ENCODE measurements around the gene ANKRD34A. TPM values are rescaled to one million over a fixed set of nuclear protein-coding genes. Genes with fewer than 3 reads are reported as not detected.
A peak's percentile ranks its signal among the peaks of the same experiment; 100 is the strongest.

ANKRD34A gene
- total RNA-seq, 1 donor, result 0.99 TPM

DNA sequence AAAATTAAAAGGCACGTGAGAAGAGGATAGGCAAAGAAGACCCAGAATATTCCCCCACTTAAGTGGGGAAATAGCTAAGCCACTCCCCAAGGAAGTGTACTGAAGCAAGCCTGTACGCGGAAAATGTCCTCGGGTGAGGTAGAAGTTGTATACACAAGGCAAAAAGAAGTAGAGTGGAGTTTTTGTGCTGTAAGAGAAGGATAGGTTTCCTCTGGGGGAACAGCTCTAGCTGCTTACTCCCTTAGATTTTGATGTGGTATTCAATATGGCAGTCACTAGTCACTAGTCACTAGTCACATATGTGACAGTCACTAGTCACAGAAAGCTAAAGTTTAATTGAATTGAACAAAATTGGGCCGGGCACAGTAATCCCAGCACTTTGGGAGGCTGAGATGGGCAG is 24.4 kb upstream of the ANKRD34A start:
- TF ChIP-seq CTCF (IDR thresholded peaks at IDR 0.05; ENCODE audit: insufficient read depth, low read length), result no peak
- DNase-seq (ENCODE audit: low read depth), result no peak
- no peak overlapping the region for H3K4me3 ChIP-seq (ENCODE audit: low read depth, low read length)

DNA sequence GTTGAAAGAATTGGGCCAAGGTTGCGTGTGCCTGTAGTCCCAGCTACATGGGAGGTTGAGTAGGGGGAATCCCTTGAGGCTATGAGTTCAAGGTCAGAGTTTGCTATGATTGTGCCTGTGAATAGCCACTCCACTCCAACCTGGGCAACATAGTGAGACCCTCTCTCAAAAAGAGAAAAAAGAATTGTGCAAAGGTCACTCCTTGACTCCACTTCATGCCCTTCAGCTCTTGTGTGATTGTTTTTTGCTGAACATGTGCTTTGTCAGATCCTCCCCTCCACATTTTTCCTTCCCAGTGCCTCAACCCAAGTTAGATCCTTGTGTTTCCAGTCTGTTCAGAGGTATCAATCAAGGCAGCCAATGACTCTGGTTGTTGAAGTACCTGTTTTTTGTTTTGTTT is 23.6 kb upstream of the ANKRD34A start:
- DNase-seq (ENCODE audit: low read depth), result no peak
- TF ChIP-seq CTCF (IDR thresholded peaks at IDR 0.05; ENCODE audit: insufficient read depth, low read length), result no peak

DNA sequence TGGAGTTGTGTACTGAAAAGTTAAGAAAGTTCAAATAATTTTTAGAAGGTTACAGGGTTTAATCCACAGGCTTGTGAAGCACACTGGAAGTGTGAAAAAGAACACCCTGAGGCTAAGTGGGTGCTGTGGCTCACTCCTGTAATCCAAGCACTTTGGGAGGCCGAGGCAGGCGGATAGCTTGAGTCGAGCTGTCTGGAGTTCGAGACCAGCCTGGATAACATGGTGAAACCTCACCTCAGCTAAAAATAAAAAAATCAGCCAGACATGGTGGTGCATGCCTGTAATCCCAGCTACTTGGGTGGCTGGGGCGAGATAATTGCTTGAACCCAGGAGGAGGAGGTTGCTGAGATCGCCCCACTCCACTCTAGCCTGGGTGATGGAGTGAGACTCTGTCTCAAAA is 22.2 kb upstream of the ANKRD34A start:
- no peak for TF ChIP-seq CTCF (IDR thresholded peaks at IDR 0.05; ENCODE audit: insufficient read depth, low read length)
- DNase-seq (ENCODE audit: low read depth), result no peak
- H3K4me3 ChIP-seq (ENCODE audit: low read depth, low read length), result no peak overlapping the region

More for the DNA sequence above, 23.6 kb upstream of the ANKRD34A start:
- no peak overlapping the region for H3K4me3 ChIP-seq (ENCODE audit: low read depth, low read length)

GRCh38 chr1:145985502-145986439 is 21.4 kb upstream of the ANKRD34A start:
- TF ChIP-seq CTCF (IDR thresholded peaks at IDR 0.05; ENCODE audit: insufficient read depth, low read length), result no peak
- H3K4me3 ChIP-seq (ENCODE audit: low read depth, low read length), result no peak overlapping the region
- peak; percentile 81 for DNase-seq (ENCODE audit: low read depth)

DNA sequence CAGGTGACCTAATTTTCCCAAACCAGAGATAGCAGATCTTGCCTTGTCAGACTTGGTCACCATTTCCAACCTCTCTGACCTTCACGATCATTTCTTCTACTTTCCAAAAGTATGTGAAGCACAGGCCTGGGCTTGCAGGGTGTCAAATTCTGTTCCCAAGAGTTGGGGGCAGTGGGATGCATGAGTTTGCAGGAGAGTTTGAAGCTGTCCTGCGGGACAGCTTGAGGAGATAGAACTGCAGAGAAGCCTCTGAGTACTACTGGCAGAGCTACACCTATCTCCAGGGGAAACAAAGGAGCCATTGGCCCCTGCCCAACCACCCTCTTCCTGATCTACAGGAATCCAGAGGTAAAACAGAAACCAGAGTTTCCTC is 20.7 kb upstream of the ANKRD34A start:
- H3K4me3 ChIP-seq (ENCODE audit: low read depth, low read length), result no peak overlapping the region
- no peak for TF ChIP-seq CTCF (IDR thresholded peaks at IDR 0.05; ENCODE audit: insufficient read depth, low read length)
- no peak for DNase-seq (ENCODE audit: low read depth)

GRCh38 chr1:145983960-145984830 is 19.8 kb upstream of the ANKRD34A start:
- peak; percentile 41 for DNase-seq (ENCODE audit: low read depth)
- no peak overlapping the region for H3K4me3 ChIP-seq (ENCODE audit: low read depth, low read length)
- TF ChIP-seq CTCF (IDR thresholded peaks at IDR 0.05; ENCODE audit: insufficient read depth, low read length), result no peak

All from fibroblast of the aortic adventitia (primary cell).